NCI-H345 (cell line): ENCODE measurements around the gene TMEM184B.

Experiments
- DNase-seq: peaks from one replicate; lab custom pipeline; 2025; lab: John Stamatoyannopoulos, UW

Gene TMEM184B

DNA sequence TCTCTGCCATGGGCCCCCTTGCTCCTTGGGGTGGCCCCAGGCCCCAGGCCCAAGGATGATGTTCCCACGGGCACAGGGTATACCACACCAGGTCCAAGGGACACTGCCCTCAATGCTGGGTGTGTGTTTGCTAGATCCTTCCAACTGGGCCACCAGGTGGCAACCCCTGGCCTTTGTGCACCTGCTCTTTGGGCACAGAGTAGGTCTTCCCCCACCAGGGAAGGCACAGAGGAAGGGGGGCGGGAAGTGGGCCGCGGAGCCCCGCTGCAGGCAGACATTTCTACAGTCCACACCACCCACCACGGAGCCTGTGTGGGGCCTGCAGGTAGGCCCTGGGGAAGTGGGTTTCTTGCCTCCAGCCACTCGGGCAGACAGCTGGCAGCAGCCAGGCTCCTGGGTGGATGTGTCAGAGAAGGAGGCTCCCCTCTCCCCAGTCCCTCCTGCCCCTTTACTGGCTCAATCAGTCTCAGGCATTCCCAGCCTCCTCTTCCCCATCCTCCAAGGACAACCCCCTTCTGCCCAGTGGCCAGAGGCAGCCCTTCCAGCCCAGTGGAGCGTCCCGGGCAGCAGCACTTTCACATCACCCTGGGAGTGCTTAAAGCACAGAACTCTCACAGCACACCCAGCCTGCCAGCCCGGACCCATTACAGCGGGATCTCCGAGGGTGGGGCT, 49.4 kb downstream of the TMEM184B start:
- DNase-seq = no peak

- DNase-seq = no peak
Observed at GRCh38 chr22:38222797-38223119, 50.1 kb downstream of the TMEM184B start.

DNA sequence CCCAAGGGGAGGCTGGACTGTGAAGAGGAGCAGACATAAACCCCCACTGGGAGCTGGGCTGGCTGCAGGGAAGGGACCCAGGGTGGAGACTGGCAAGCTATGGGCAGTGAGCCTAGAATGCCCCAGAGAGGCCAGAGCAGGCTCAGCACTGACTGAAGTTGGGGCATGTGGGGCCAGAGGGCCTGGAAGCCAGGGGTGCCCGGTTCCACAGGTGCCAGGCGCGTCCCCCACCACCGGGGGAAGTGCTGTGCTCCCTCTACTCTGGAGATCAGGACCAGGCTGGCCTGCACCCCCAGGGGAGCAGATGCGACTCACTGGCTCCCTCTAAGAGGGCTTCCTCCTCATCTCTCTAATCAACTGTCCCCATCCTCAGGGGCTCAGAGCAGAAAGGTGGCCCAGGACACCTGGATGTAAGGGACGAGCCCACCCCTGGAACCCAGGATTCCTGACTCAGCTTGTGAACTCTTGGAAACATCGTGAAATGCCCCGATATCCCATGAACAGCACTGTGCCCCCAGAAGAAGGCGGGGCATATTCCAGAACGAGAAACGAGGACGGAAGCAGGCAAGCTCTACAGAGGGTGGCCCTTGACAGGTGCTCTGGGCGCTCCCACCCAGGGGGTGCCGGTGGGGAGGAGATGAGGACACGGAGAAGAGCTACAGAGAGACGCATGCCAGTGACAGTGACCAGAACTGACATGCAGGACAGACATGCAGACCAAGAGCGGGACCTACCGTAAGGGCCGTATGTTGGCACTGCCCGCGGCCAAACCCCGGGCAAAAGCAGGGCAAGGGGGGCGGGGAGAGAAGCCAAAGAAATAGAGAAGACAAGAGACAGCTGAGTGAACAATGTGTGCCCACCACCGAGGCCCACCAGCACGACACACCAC, 50.7 kb downstream of the TMEM184B start:
- no peak for DNase-seq

GRCh38 chr22:38221407-38221806, 51.4 kb downstream of the TMEM184B start:
- no peak for DNase-seq

GRCh38 chr22:38220653-38221386, 52.0 kb downstream of the TMEM184B start:
- DNase-seq = no peak

- no peak for DNase-seq
Observed at GRCh38 chr22:38220163-38220562, 52.6 kb downstream of the TMEM184B start.

GRCh38 chr22:38219632-38220031, 53.2 kb downstream of the TMEM184B start:
- DNase-seq = no peak

DNA sequence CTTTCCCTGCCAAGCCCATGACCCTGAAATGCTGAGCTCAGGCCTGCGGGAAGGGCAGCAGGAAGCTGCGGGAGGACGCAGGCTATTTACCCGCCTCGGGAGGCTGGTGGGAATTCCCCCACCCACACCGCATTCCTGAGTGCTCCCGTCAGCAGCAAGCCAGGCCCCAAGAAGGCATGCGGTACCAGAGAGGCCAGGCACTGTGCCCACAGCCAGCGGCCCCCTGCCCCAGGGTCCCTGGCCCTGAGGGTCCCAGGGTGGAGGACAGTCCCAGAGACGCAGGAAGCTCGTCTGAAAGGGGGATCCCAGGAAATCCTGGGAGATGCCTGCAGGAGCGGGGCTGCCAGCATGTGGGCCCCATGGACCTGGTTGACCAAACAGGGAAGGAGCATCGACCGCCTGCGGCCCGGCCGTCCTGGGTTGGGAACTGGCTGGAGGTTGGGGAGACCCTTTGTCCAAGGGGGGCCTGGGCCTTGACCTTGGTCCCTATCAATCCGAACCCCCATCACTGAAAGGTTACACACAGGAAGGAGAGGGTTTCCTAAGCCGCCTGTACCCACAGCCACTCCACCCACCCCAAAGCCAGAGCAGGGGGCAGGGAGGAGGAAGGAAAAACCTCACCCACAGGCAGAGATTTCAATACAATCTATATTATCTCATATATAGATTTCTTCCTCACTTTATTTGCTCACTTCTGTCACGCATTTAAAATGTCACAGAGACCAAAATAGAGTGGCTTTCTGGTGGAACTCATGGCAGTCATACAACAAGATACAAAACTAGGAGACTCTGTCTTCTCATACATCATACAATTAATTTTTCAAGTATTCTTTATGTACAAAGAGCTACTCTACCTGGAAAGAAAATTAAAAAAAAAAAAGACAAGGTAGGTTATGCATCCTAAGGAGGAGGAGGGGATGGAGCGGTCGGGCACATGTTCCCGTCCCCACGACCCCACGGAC, 53.9 kb downstream of the TMEM184B start:
- no peak for DNase-seq

DNA sequence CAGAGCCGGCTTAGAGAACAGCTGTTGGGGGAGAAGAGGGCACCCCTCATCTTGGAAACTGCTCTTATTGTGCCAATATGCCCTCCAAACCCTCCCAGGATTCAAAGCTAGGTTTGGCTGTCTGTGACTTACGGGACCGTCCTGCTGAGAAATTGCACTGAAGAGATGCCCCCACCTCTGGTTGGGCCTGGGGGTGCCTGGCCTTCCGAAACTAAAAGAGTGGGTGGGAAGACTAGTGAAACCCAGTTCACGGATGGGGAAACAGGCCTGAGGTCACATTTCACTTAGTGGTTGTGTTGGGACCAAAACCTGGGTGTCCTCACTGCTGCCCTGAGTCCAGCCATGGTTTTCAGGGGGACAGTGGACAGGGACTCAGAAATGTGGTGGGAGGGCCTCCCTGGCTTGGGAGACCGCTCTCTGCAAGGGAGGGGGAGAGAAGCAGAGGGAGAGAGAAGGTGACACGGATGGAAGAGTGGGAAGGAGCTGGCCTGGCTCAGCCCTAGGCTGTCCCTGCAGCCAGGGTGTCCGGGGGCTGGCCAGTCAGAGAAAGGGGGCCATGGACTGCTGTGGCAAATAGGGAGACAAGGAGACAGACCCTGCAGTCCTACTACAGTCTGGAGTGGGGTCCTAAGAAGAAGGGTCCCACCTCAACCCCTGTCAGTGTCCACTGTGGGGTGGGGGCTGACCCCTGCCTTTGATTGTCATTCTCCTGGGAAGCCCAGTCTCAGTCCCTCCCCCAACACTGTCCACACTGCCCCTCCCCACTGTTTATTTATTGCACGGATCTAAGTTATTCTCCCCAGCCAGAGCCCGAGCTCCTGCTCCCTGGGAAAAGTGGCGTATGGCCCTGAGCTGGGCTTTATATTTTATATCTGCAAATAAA, 57.4 kb downstream of the TMEM184B start:
- DNase-seq = no peak

GRCh38 chr22:38214302-38215056, 58.3 kb downstream of the TMEM184B start:
- no peak for DNase-seq

DNA sequence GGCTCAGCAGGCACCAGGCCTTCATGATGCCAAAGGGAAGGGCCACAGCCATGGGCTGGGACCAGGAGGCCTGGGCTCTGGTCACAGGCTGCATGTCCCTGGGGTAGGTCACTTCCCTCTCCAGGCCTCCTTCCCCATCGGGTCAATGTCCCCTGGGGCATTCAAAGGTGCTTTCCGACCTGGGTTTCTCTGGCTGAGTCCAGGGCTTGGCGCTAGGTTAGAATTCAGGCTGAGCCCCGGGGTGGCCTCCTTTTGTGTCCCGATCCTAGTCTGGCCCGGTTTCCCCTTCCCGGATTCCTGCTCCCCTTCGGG, 58.9 kb downstream of the TMEM184B start:
- DNase-seq = no peak

GRCh38 chr22:38213319-38213989, 59.4 kb downstream of the TMEM184B start:
- no peak for DNase-seq

GRCh38 chr22:38212442-38212841, 60.4 kb downstream of the TMEM184B start:
- DNase-seq = no peak

DNA sequence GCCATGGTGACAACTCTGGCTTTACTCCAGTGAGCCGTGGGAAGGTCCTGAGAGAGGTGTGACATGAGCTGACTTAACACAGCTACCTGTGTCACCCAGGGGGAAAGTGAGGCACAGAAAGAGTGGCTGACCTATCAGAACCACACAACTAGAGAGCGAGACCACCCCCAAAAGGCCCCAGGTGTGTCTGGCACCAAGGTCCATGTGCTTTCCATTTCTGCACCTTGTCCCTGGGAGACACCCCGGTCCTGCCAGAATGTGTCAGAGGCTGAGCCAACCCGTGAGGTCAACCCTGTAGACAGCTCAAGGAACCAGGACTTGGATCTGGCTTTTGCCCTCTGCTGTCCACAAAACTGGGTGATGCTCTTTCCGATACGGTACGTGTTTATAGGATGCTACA, 61.3 kb downstream of the TMEM184B start:
- no peak for DNase-seq

- no peak for DNase-seq
Observed at GRCh38 chr22:38208551-38208968, 64.2 kb downstream of the TMEM184B start.

GRCh38 chr22:38207898-38208432, 64.8 kb downstream of the TMEM184B start:
- no peak for DNase-seq

GRCh38 chr22:38205261-38206128, 67.3 kb downstream of the TMEM184B start:
- DNase-seq = no peak

- DNase-seq = no peak
Observed at GRCh38 chr22:38204784-38205183, 68.0 kb downstream of the TMEM184B start.
